ENCODE data around the gene ACSL3.
"Not testable (repeated sequence)": the region's sequence is repeated elsewhere in the genome, so short reads cannot be mapped to it uniquely, and the experiment has no call there.

Gene ACSL3

GRCh38 chr2:222907790-222908441 is 47.1 kb downstream of the ACSL3 start:
- Histone ChIP-seq H3K9ac (ENCODE audit: low read depth in 1 of 2, low read length in 2 of 2) (no peak overlapping the region), H3K27ac (ENCODE audit: low read depth, low read length) (no peak overlapping the region), H3K4me1 (ENCODE audit: control insufficient read depth in 1 of 2, insufficient read depth in 2 of 2, low read length in 2 of 2) (no peaks in the 10 kb centered on the region), H3K9me3 (ENCODE audit: control insufficient read depth in 1 of 2, low read length in 2 of 2) (no peaks in the 10 kb centered on the region), H3K36me3 (ENCODE audit: control insufficient read depth in 1 of 2, insufficient read depth in 2 of 2, low read length in 2 of 2) (peaks cover 5 to 17% of the 10 kb centered on the region in 2 donors), H3K4me3 (ENCODE audit: low read depth in 1 of 2, low read length in 2 of 2) (no peak overlapping the region), H3K27me3 (ENCODE audit: control insufficient read depth in 1 of 2, insufficient read depth in 2 of 2, low read length in 2 of 2) (no peaks in the 10 kb centered on the region)

- Histone ChIP-seq H3K4me1 (ENCODE audit: control insufficient read depth in 1 of 2, insufficient read depth in 2 of 2, low read length in 2 of 2) (no peaks in the 10 kb centered on the region), H3K36me3 (ENCODE audit: control insufficient read depth in 1 of 2, insufficient read depth in 2 of 2, low read length in 2 of 2) (peaks cover 5 to 17% of the 10 kb centered on the region in 2 donors), H3K9ac (ENCODE audit: low read depth in 1 of 2, low read length in 2 of 2) (no peak overlapping the region), H3K4me3 (ENCODE audit: low read depth in 1 of 2, low read length in 2 of 2) (no peak overlapping the region), H3K27me3 (ENCODE audit: control insufficient read depth in 1 of 2, insufficient read depth in 2 of 2, low read length in 2 of 2) (no peaks in the 10 kb centered on the region), H3K27ac (ENCODE audit: low read depth, low read length) (no peak overlapping the region), H3K9me3 (ENCODE audit: control insufficient read depth in 1 of 2, low read length in 2 of 2) (no peaks in the 10 kb centered on the region)
Observed at GRCh38 chr2:222909286-222909685, 48.5 kb downstream of the ACSL3 start.

- Histone ChIP-seq H3K9me3 (ENCODE audit: control insufficient read depth in 1 of 2, low read length in 2 of 2) (no peaks in the 10 kb centered on the region), H3K27me3 (ENCODE audit: control insufficient read depth in 1 of 2, insufficient read depth in 2 of 2, low read length in 2 of 2) (no peaks in the 10 kb centered on the region), H3K4me1 (ENCODE audit: control insufficient read depth in 1 of 2, insufficient read depth in 2 of 2, low read length in 2 of 2) (peaks cover 0 to 7% of the 10 kb centered on the region in 2 donors), H3K27ac (ENCODE audit: low read depth, low read length) (no peak overlapping the region), H3K4me3 (ENCODE audit: low read depth in 1 of 2, low read length in 2 of 2) (no peak overlapping the region), H3K36me3 (ENCODE audit: control insufficient read depth in 1 of 2, insufficient read depth in 2 of 2, low read length in 2 of 2) (peaks cover 5 to 17% of the 10 kb centered on the region in 2 donors), H3K9ac (ENCODE audit: low read depth in 1 of 2, low read length in 2 of 2) (no peak overlapping the region)
Observed at GRCh38 chr2:222912117-222912516, 51.3 kb downstream of the ACSL3 start.

- Histone ChIP-seq H3K27ac (ENCODE audit: low read depth, low read length) (no peak overlapping the region), H3K4me1 (ENCODE audit: control insufficient read depth in 1 of 2, insufficient read depth in 2 of 2, low read length in 2 of 2) (peaks cover 0 to 7% of the 10 kb centered on the region in 2 donors), H3K27me3 (ENCODE audit: control insufficient read depth in 1 of 2, insufficient read depth in 2 of 2, low read length in 2 of 2) (no peaks in the 10 kb centered on the region), H3K9ac (ENCODE audit: low read depth in 1 of 2, low read length in 2 of 2) (no peak overlapping the region), H3K4me3 (ENCODE audit: low read depth in 1 of 2, low read length in 2 of 2) (no peak overlapping the region), H3K36me3 (ENCODE audit: control insufficient read depth in 1 of 2, insufficient read depth in 2 of 2, low read length in 2 of 2) (peaks cover 5 to 17% of the 10 kb centered on the region in 2 donors), H3K9me3 (ENCODE audit: control insufficient read depth in 1 of 2, low read length in 2 of 2) (no peaks in the 10 kb centered on the region)
Observed at GRCh38 chr2:222912776-222913175, 51.9 kb downstream of the ACSL3 start.

GRCh38 chr2:222915092-222915957 is 54.5 kb downstream of the ACSL3 start:
- Histone ChIP-seq H3K9ac (ENCODE audit: low read depth in 1 of 2, low read length in 2 of 2) (no peak overlapping the region), H3K36me3 (ENCODE audit: control insufficient read depth in 1 of 2, insufficient read depth in 2 of 2, low read length in 2 of 2) (peaks cover 14 to 18% of the 10 kb centered on the region in 2 donors), H3K27ac (ENCODE audit: low read depth, low read length) (no peak overlapping the region), H3K9me3 (ENCODE audit: control insufficient read depth in 1 of 2, low read length in 2 of 2) (no peaks in the 10 kb centered on the region), H3K27me3 (ENCODE audit: control insufficient read depth in 1 of 2, insufficient read depth in 2 of 2, low read length in 2 of 2) (no peaks in the 10 kb centered on the region), H3K4me3 (ENCODE audit: low read depth in 1 of 2, low read length in 2 of 2) (no peak overlapping the region), H3K4me1 (ENCODE audit: control insufficient read depth in 1 of 2, insufficient read depth in 2 of 2, low read length in 2 of 2) (peaks cover 0 to 7% of the 10 kb centered on the region in 2 donors)

GRCh38 chr2:222916229-222917197 is 55.7 kb downstream of the ACSL3 start:
- peaks cover 0 to 7% of the 10 kb centered on the region in 2 donors for H3K4me1 ChIP-seq (ENCODE audit: control insufficient read depth in 1 of 2, insufficient read depth in 2 of 2, low read length in 2 of 2)
- no peak overlapping the region for H3K27ac ChIP-seq (ENCODE audit: low read depth, low read length)
- peaks cover 12 to 29% of the 10 kb centered on the region in 2 donors for H3K36me3 ChIP-seq (ENCODE audit: control insufficient read depth in 1 of 2, insufficient read depth in 2 of 2, low read length in 2 of 2)
- no peak overlapping the region for H3K4me3 ChIP-seq (ENCODE audit: low read depth in 1 of 2, low read length in 2 of 2)
- H3K9me3 ChIP-seq (ENCODE audit: control insufficient read depth in 1 of 2, low read length in 2 of 2), result no peaks in the 10 kb centered on the region
- H3K27me3 ChIP-seq (ENCODE audit: control insufficient read depth in 1 of 2, insufficient read depth in 2 of 2, low read length in 2 of 2), result no peaks in the 10 kb centered on the region
- no peak overlapping the region for H3K9ac ChIP-seq (ENCODE audit: low read depth in 1 of 2, low read length in 2 of 2)

GRCh38 chr2:222917212-222917611 is 56.4 kb downstream of the ACSL3 start:
- H3K27ac ChIP-seq (ENCODE audit: low read depth, low read length); H3K9ac ChIP-seq (ENCODE audit: low read depth in 1 of 2, low read length in 2 of 2); H3K4me1 ChIP-seq (ENCODE audit: control insufficient read depth in 1 of 2, insufficient read depth in 2 of 2, low read length in 2 of 2); H3K9me3 ChIP-seq (ENCODE audit: control insufficient read depth in 1 of 2, low read length in 2 of 2); H3K4me3 ChIP-seq (ENCODE audit: low read depth in 1 of 2, low read length in 2 of 2); H3K27me3 ChIP-seq (ENCODE audit: control insufficient read depth in 1 of 2, insufficient read depth in 2 of 2, low read length in 2 of 2): not testable (repeated sequence)
- peaks cover 17 to 35% of the 10 kb centered on the region in 2 donors for H3K36me3 ChIP-seq (ENCODE audit: control insufficient read depth in 1 of 2, insufficient read depth in 2 of 2, low read length in 2 of 2)

- H3K9ac ChIP-seq (ENCODE audit: low read depth in 1 of 2, low read length in 2 of 2), result no peak overlapping the region
- peaks cover 22 to 52% of the 10 kb centered on the region in 2 donors for H3K36me3 ChIP-seq (ENCODE audit: control insufficient read depth in 1 of 2, insufficient read depth in 2 of 2, low read length in 2 of 2)
- H3K4me1 ChIP-seq (ENCODE audit: control insufficient read depth in 1 of 2, insufficient read depth in 2 of 2, low read length in 2 of 2), result peaks cover 0 to 7% of the 10 kb centered on the region in 2 donors
- H3K4me3 ChIP-seq (ENCODE audit: low read depth in 1 of 2, low read length in 2 of 2), result no peak overlapping the region
- H3K27me3 ChIP-seq (ENCODE audit: control insufficient read depth in 1 of 2, insufficient read depth in 2 of 2, low read length in 2 of 2), result no peaks in the 10 kb centered on the region
- H3K27ac ChIP-seq (ENCODE audit: low read depth, low read length), result no peak overlapping the region
- no peaks in the 10 kb centered on the region for H3K9me3 ChIP-seq (ENCODE audit: control insufficient read depth in 1 of 2, low read length in 2 of 2)
Observed at GRCh38 chr2:222919841-222920526, 59.1 kb downstream of the ACSL3 start.

- Histone ChIP-seq H3K36me3 (ENCODE audit: control insufficient read depth in 1 of 2, insufficient read depth in 2 of 2, low read length in 2 of 2) (peaks cover 25 to 53% of the 10 kb centered on the region in 2 donors), H3K4me3 (ENCODE audit: low read depth in 1 of 2, low read length in 2 of 2) (no peak overlapping the region), H3K27me3 (ENCODE audit: control insufficient read depth in 1 of 2, insufficient read depth in 2 of 2, low read length in 2 of 2) (no peaks in the 10 kb centered on the region), H3K9me3 (ENCODE audit: control insufficient read depth in 1 of 2, low read length in 2 of 2) (no peaks in the 10 kb centered on the region), H3K27ac (ENCODE audit: low read depth, low read length) (no peak overlapping the region), H3K4me1 (ENCODE audit: control insufficient read depth in 1 of 2, insufficient read depth in 2 of 2, low read length in 2 of 2) (peaks cover 0 to 1% of the 10 kb centered on the region in 2 donors), H3K9ac (ENCODE audit: low read depth in 1 of 2, low read length in 2 of 2) (no peak overlapping the region)
Observed at GRCh38 chr2:222920657-222921186, 59.9 kb downstream of the ACSL3 start.
